HG03575 (cell line): ENCODE data around the gene SWSAP1.
"Not testable (repeated sequence)": the region's sequence is repeated elsewhere in the genome, so short reads cannot be mapped to it uniquely, and the experiment has no call there.

ENCODE experiments used
- ATAC-seq: cut with Tn5 transposase; IDR thresholded peaks from one replicate; pipeline ENCODE4 v1.9.1; 2021; ENCODE audit not compliant: unreplicated experiment, insufficient number of reproducible peaks, low FRiP score; ENCODE audit errors: extremely low read depth

SWSAP1 gene

DNA sequence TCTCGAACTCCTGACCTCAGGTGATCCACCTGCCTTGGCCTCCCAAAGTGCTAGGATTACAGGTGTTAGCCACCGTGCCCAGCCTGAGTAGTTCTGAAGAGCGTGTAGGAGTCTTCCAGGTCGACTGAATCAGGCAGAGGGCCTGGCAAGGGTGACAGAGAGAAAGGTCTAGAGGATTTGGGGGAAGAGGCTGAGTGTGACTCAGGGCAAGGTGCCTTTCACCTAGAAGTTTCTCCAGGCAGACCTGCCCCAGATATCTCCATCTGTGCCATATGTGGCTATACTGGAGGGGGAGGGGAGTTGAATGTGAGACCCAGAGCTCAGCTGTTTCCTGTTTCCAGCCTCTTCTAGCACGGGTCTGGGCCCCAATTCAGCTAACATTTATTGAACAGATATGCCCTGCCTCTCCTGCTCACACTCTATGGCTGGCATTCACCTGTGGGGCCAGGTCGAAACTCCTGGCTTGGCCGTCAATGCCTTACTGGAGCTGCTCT, 26.9 kb upstream of the SWSAP1 start:
- no peak for ATAC-seq

GRCh38 chr19:11349171-11349570, 25.3 kb upstream of the SWSAP1 start:
- ATAC-seq: no peak

GRCh38 chr19:11354102-11354501, 20.4 kb upstream of the SWSAP1 start:
- ATAC-seq: not testable (repeated sequence)

- no peak for ATAC-seq
These were observed 19.0 kb upstream of the SWSAP1 start, which contains the start of gene PLPPR2 for GRCh38 chr19:11355160-11356073. PLPPR2 (plus strand) TSS chr19:11355432; CDS start chr19:11357674, 2,242 bp downstream.

DNA sequence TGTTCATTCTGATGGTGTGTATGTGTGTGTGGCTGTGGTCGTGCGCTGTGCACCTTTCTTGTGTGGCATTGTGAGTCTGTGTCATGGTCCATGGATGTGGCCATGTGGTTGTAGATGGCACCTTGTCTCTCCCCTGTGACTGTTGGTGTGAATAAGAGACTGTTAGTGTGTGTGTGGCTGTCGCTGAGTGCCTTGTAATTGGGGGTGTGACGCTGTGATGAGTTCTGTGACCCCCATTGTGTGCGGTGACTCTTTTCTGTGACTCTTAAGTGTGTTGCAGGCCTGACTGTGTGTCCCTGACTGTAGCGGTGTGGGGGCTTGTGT, 18.4 kb upstream of the SWSAP1 start:
- ATAC-seq: no peak

DNA sequence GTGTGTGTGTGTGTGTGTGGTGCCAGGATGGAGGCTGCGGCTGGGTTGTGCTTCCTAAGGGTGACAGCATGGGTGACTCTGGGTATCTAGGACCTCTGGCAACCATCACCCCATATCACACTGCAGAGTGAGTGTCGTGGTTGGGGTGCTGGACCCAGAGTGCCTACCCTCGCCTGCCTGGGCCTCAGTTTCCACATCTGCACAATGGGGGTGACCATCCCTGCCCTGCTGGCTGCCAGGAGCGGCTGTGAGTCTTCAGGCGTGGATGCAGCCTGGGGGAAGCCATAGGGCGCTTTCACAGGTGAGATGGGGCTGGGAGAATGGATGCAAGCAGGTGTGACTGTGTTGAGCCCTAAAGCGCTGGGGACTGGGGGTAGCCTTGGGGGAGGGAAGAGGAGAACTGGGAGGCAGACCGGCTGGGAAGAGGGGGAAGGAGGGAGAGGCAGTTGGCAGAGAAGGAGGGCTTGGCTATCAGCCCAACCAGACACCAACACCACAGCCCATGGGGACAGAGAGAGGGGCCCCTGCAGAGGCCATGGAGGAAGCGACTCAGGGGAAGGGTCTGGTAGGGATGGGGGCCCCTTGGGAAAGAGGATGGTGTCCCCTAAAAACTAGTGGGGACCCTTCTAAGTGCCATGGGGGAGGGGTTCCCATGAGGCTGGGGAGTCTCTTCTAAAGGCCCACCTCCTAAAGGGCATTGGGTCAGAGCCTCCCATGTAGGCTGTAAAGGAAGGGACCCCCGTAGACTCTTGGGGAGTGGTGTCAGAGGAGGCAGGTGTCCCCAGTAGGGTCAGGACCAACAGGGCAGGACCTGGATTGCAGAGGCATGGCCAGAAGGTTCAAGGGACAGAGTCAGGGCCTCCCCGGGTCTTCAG, 17.6 kb upstream of the SWSAP1 start:
- no peak for ATAC-seq

- ATAC-seq: no peak
These were observed 15.0 kb upstream of the SWSAP1 start for GRCh38 chr19:11359421-11359820.

DNA sequence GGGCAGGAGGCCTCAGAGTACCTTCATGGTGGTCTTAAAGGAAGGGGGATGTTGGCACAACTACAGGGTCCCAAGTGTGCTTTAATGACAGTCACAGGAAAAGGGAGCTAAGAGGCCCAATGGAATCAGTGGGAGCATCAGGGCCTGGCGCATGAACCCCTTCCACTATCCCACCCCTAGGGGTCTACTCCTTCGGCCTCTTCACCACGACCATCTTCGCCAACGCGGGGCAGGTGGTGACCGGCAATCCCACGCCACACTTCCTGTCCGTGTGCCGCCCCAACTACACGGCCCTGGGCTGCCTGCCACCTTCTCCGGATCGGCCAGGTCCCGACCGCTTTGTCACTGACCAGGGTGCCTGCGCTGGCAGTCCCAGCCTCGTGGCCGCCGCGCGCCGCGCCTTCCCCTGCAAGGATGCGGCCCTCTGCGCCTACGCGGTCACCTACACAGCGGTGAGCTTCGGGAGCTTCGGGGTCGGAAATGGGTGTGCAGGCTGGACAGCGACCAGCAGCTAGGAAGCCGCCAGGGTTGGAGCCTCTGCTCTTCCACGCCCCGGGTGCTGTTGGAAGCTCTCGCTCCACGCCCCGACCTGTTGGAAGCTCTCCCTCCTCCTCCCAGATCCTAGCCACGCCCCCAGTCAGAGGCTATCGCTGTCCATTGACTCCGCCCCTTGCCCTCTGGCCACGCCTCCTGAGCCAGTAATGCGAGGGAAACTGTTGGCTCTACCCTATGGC, 13.3 kb upstream of the SWSAP1 start:
- ATAC-seq: no peak

- ATAC-seq: no peak
These were observed 12.4 kb upstream of the SWSAP1 start for GRCh38 chr19:11361771-11362731.

DNA sequence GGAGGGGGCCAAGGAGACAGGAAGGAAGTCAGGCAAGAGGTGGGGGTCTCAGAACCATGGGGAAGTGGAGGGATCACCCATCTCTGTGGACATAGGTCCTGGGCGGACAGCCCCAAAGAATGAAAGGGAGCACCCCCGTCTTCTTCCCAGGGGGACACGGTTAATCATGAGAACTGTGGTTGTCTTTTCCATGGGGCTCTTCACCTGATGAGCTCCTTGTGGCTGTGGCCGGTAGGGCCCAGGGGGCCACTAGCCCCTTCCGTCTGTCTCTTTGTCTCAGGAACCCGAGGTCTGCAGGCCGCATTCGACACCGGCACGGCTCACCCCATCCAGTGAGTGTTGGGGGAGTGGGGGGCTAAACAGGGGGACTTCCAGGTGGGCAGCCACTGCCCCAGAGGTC, 10.6 kb upstream of the SWSAP1 start:
- no peak for ATAC-seq

GRCh38 chr19:11364296-11364904, 10.1 kb upstream of the SWSAP1 start:
- no peak for ATAC-seq

DNA sequence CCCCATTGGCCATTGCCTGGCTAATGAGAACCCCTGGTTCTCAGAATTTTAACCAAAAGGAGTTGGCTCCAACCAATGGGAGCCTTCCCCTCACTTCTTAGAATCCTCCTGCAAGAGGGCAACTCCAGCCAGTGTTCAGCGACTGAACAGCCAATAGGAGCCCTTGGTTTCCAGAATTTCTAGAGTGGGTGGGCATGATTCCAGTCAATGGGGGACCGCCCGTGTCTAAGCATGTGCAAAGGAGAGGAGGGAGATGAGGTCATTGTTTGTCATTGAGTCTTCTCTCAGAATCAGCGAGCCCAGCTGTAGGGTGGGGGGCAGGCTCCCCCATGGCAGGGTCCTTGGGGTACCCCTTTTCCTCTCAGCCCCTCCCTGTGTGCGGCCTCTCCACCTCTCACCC, 9.5 kb upstream of the SWSAP1 start:
- ATAC-seq: no peak

- no peak for ATAC-seq
These were observed 8.8 kb upstream of the SWSAP1 start for GRCh38 chr19:11365557-11366117.

DNA sequence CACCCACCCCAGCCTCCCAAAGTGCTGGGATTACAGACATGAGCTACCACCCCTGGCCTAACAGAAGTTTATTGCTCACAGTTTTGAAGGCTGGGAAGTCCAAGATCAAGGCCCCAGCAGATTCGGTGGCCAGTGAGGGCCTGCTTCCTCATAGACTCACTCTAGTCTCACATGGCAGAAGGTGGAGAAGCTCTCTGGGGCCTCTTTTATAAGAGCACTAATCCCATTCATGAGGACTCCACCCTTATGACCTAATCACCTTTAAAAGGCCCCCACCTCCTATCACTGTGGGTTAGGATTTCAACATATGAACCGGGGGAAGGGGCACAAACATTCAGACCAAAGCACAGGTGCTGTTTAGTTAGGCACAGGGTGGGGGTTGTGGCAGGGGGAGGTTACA, 6.9 kb upstream of the SWSAP1 start:
- no peak for ATAC-seq

DNA sequence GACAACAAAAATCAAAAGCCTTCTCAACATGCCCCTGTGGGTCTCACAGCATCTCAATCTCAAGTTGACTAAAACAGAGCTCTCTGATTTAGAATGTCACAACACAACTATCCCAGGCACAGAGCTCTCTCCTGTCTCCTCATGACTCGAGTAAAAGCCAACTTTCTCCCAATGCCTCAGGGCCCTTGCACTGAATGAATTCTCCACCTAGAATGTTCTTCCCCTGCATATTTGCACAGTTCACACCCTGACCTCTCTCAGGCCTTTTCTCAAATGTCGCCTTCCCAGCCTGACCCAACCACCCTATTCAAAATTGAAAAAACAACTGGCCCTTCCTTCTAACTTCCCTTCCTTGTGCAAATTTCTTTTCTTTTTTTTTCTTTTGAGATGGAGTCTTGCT, 3.7 kb upstream of the SWSAP1 start:
- no peak for ATAC-seq

DNA sequence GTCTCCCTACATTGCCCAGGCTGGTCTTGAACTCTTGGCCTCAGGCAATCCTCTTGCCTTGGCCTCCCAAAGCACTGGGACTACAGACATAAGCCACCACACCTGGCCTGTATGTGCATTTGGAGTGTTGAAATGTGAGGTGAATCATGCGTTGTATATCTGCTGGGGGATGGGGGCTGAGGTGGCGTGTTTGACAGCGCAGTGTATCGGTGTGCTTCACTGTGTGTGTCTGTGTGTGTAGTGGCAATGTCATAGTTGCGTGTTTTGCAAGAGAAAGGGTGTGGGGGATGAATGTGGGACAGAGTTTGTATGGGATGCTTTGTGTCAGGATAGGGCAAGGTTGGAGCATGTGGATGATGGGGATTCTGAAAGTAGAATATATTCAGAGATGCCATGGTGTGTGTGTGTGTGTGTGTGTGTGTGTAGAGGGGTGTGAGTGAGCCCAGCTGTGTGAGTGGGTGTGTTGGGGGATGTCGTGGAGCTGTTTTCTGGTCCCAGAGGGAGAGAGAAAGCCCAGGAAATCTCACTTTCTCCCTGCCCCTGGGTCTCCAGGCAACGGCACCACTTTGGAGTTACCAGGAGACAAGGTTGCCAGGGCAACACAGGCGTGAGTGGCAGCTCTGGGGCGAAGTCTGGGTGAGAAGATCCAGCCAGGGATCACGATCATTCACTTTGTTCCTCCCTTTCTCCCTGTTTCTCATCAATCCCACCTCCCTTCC, 1.1 kb upstream of the SWSAP1 start:
- no peak for ATAC-seq

GRCh38 chr19:11373885-11374432, 507 bp upstream of the SWSAP1 start:
- ATAC-seq: no peak
